SIG-M5 treated with dmso at 0.1 percent for 504 hours (cell line): ENCODE measurements around the gene APELA.
"Not testable (repeated sequence)": the region's sequence is repeated elsewhere in the genome, so short reads cannot be mapped to it uniquely, and the experiment has no call there.

Experiments
- DNase-seq: peaks from one replicate; lab custom pipeline; 2025; ENCODE audit not compliant: unreplicated experiment; lab: John Stamatoyannopoulos, UW

APELA gene

DNA sequence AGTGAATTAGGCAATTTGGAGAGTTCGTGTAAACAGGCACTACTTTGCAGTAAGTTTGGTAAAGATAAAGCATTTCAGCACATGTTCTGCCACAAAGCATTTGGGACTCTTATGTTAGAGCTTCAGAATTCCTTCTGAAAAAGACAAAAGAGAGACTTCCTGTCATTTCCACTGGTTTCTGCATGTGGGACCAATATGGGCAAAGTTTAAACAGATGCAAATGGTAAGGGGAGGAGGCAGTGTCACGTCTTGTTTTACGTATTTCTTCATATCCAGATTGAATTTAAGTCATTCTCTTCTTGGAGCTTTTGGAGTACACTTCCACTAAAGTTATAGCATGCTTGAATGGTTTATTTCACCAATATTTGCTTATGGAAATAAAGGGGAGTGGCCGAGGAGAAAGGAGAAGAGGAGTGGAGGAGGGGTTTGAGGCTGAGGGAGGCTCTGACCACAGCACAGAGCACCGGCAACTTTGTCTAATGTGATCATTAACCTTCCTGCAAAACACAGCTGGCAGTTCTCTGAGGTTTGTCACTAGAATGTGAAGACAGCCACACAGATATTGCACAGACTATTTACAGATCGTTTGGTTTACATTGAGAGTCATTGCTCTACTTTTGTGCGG lies at the start of gene APELA:
TSS of gene APELA (plus strand) at position 479 of the 625 bp plus-strand sequence. CDS start 154 bp downstream, outside the sequence.
- DNase-seq: no peak

DNA sequence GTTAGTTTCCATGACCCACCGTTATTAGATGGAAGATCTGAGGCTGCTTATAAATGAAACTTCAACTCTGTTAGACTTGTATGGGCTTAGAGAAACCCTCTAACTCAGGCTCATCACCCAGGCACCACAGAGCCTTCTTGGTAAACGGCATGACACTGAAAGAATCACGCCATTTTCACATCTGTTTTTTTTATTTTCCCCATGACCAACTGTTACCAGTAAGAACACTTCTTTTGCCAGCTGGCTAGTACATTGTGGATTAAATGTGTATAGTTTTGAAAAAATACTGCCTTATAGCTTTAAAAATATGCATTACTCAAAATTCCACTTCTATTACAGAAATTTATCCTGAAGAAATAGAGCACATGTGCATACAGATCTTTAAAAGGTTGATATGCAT lies 48.0 kb upstream of the APELA start:
- DNase-seq: no peak

DNA sequence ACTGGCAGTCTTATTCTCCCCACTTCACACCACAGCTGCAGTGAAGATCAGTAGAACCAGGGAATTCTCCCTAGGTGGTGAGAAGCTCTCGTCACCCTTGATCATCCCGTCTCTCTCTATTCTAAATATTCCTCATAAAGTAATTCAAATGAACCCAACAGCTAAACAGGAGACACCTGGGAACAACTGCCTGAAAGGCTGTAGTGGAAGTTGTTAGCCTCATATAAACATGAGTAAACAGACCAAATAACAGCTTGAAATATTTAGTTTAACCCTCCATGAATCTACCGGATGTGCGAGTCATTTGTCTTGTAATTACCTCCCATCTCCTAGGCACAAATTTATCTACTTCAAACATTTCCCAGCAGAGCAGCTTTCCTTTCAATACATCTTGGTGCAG lies 30.4 kb upstream of the APELA start:
- DNase-seq: no peak

DNA sequence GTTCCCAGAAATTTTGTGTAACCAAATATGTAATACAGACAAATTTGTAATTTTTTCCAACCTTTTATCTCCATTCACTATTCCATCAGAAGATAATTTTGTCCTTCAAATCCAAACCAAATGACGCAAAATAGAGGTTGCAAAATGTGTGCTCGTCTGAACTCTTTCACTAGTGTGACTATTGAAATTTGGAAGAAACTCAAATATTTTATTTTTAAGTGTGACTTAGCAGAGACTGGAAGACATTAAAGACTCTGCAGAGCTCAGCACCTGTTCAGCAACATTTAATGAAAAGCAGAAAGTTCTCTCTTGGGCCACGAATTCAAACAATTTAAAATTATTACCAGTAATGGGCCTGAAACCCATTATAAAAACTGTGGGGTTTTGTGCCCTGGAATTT lies 30.0 kb upstream of the APELA start:
- DNase-seq: no peak

- no peak for DNase-seq
Observed at GRCh38 chr4:164847967-164848649, 28.9 kb upstream of the APELA start.

DNA sequence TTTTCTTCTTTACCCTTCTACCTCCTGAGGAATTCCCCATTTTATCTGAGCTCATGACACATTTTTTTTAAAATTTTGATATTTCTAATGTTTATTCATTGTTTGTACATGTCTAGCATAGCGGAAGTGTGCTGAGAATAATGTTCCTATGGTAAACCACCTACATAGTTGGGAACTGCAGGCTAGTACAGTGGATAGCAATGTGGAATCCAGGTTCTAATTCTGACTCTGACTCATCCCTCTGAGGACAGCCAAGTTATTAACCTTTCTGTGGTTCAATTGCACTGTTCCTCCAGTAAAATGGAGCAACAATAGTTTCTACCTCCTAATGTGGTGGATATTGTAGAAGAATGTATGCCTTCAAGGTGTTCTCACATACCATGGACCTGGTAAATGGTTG lies 20.6 kb upstream of the APELA start:
- DNase-seq: no peak

- no peak for DNase-seq
Observed at GRCh38 chr4:164866817-164867490, 10.0 kb upstream of the APELA start.

DNA sequence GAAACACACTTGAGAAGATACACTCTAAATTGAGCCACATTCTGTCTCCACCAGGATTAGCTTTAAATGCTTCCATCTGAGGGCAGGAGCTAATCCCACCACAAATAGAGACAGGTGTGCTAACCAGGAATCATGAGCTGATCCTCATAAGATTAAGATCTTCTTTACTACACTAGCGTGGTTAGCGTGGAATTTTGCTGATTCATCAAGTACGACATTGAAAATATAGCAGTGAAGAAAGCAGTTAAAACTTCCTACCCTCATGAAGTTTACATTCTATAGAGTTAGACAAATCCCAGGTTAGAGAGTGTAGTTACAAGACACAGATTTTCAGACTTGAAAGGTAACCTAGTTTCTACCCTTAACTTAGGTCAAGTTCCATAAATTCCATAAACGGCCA lies 5.3 kb upstream of the APELA start:
- no peak for DNase-seq

DNA sequence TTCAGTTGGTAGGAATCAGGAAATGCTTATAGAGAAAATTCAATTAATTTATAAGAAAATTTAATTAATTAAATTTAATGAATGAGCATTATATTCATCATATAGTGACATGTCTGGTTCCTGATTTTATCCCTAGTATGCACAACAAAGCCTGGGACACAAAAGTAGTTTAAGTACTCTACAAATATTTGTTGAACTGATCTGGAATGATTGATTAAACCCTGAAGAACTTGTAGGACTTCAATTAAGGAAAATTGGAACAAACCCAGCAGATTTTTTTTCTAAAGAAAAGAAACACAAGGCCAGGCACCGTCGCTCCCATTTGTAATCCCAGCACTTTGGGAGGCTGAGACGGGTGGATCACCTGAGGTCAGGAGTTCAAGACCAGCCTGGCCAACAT lies 4.5 kb upstream of the APELA start:
- DNase-seq: no peak

DNA sequence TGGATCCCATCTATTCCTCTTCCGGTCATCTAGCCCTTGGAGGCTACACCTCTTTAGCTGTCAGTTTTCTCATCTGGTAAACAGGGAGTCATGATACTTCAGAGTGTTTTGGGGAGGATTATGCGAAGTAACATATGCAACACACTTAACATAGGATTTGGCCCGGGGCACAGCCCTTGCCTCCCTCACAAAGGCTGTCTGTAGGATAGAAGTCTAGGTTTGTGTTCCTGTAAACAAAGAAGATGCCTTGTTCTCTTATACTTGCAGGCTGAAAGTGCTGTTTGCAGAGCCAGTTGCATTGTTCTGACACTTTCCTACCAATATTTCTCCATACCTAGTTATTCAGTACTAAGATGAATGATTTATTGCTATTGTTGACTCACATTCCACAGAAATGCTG lies 2.2 kb upstream of the APELA start:
- no peak for DNase-seq

DNA sequence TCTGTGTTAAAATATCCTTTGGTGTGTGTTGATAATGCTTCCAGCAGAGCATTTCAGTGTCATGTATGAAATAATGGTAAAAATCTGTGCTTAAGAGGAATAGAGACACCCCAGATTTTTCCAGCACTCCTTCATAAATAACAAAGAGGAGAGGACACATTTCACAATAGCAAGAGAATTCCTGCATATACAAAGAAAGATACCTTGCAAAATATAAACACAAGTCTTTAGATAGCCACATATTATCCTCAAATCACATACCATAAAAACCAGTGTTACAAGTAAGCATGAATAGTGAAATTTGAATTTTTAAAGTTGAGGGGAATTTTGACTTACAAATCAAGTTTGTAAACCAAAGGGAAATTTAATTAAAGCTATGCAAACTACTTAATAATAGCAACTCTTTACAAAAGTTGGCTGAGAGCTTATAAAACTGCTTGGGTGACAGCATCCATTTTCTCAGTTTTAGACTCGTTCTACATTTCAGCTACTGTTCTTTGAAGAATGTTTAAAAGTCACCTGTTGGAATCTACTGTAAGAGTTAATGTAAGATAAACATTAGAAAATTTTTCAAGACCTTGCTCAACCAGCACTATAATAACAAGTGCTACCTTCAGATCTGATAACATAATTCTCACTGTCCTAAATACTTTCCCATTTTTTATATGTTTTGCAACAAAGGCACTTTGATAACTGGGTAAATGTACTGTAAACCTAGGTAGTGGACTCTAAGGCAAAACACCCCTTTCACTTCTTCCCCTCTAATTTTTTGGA lies 3.7 kb downstream of the APELA start:
- DNase-seq: no peak

- DNase-seq: no peak
Observed at GRCh38 chr4:164888096-164888715, 11.2 kb downstream of the APELA start.

DNA sequence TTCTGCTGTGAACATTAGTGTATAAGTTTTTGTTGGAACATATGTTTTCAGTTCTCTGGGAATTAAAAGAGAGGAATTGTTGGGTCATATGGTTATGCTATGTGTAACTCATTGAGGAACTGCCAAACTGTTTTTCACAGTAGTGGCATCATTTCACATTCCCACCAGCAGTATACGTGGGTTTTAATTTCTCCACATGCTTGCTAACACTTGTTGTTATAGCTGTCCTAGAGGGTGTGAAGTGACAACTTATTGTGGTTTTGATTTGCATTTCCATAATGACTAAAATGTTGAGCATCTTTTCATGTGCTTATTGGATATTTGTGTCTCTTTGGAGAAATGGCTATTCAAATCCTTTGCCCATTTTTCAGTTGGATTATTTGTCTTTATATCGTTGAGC lies 13.7 kb downstream of the APELA start:
- DNase-seq: no peak

- no peak for DNase-seq
Observed at GRCh38 chr4:164892018-164892417, 15.0 kb downstream of the APELA start.

DNA sequence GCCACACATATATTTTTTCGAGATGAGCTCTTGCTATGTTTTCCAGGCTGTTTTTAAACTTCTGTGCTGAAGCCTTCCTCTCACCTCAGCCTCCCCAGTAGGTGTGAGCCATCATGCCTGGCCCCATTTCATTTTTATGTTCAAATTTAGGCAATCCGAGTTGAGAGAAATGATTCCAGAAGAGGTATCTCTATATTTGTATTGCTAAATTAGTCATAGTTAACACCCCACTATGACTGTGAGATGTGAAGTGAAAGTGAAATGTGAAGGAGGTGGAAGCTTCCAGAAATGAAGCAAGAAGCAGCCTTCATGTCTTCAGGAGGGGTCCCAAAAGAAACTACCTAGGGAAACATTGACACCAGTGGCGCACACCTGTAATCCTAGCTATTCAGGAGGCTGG lies 17.7 kb downstream of the APELA start:
- DNase-seq: no peak

GRCh38 chr4:164902608-164903007 lies 25.6 kb downstream of the APELA start:
- DNase-seq: no peak

- DNase-seq: no peak
Observed at GRCh38 chr4:164904336-164904735, 27.4 kb downstream of the APELA start.

DNA sequence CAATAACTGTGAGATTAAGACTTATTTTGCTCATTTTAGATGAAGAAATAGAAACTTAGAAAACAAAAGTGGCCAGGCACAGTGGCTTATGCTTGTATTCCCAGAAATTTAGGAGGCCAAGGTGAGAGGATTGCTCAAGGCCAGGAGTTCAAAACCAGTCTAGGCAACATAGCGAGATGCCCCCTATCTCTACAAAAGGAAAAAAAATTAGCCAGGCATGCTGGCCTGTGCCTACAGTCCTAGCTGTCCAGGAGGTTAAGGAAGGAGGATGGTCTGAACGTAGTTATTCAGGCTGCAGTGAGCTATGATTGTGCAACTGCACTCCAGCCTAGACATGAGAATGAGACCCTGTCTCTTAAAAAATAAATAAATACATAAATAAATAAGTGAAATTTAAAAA lies 28.0 kb downstream of the APELA start:
- no peak for DNase-seq

DNA sequence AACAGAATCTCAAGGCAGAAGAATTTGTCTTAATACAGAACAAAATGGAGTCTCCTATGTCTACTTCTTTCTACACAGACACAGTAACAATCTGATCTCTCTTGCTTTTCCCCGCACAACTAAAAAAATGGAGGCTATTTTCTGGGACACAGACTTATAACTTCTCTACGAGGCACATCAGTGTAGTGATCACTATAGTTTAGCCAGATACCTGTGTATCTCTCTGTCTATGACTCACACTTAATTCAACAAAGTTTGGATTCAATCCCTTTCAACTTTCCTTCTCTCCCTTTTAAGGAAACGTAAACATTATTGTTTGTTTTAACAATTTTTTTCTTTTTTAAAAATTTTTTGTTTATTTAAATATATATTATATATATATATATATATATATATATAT lies 29.4 kb downstream of the APELA start:
- DNase-seq: no peak

- not testable (repeated sequence) for DNase-seq
Observed at GRCh38 chr4:164913506-164913905, 36.5 kb downstream of the APELA start.

- no peak for DNase-seq
Observed at GRCh38 chr4:164918956-164919355, 42.0 kb downstream of the APELA start.
